K562 (cell line): ENCODE data around the gene STT3A. TPM values are rescaled to one million over a fixed set of nuclear protein-coding genes. Genes with fewer than 3 reads are reported as not detected.
A peak's percentile ranks its signal among the peaks of the same experiment; 100 is the strongest.

ENCODE experiments used
- ATAC-seq: fragments of 200-7000 bp; cut with Tn5 transposase; 3 replicates; pipeline ENCODE4 v1.9.1; 2020; ENCODE audit warnings: moderate library complexity
- BruUV-seq: library from RNA; stranded (reverse); fragments of 400-500 nt; replicated peaks from 2 replicates; lab custom pipeline; 2021; lab: Mats Ljungman, UMichigan
- CTCF ChIA-PET: fragments of 300-600 bp; formaldehyde crosslinking; extraction: SDS; loops from one replicate; lab custom pipeline; 2021; ENCODE audit warnings: low intra/inter-chr PET ratio; lab: Yijun Ruan, JAX
- POLR2A ChIA-PET: fragments of 300-600, 350-650 bp; sonication (Branson Sonifier 250); formaldehyde crosslinking; extraction: SDS; loops from one replicate; lab custom pipeline; 2021; ENCODE audit warnings: antibody characterized with exemption, inconsistent platforms; lab: Yijun Ruan, JAX
- DNase-seq, 4 experiments: peaks; one replicate each; pipeline versions ENCODE4 v3.0.0 to v3.0.0-alpha.2; 2011 to 2018; ENCODE audit warnings: low spot score in 3 of 4, mixed read lengths in 3 of 4; ENCODE audit errors: extremely low read depth in 1 of 4
- FAIRE-seq: peaks from 2 replicates; lab custom pipeline; 2011; peaks lifted over from hg19 to GRCh38; lab: Jason Lieb, UNC
- H2AFZ ChIP-seq: 2 replicates; pipeline ENCODE4 v1.6.0; 2011; ENCODE audit warnings: low read depth, low read length, control low read depth, inconsistent platforms
- H3K27ac ChIP-seq: fragments of 200-600 bp; 3 replicates; pipeline ENCODE4 v1.8.0; 2011; ENCODE audit warnings: low read depth, mild to moderate bottlenecking, control low read depth, inconsistent platforms, low read length, moderate library complexity, mixed read lengths; ENCODE audit errors: extremely low read depth
- H3K27me3 ChIP-seq, 2 experiments: fragments of 300-600 bp in 1 of 2; 2 replicates in 1 of 2; 3 replicates in 1 of 2; pipeline versions ENCODE4 v1.6.0 to v1.8.0; 2011; ENCODE audit warnings: inconsistent platforms in 2 of 2, low read length in 2 of 2, mild to moderate bottlenecking in 1 of 2, mixed read lengths in 1 of 2, moderate library complexity in 1 of 2; ENCODE audit not compliant: control insufficient read depth in 2 of 2, insufficient read depth in 2 of 2
- H3K36me3 ChIP-seq: fragments of 300-600 bp; 3 replicates; pipeline ENCODE4 v1.8.0; 2011; ENCODE audit warnings: mild to moderate bottlenecking, low read length, inconsistent platforms; ENCODE audit not compliant: control insufficient read depth, insufficient read depth
- H3K4me1 ChIP-seq, 2 experiments: fragments of 200-600 bp in 1 of 2; replicated peaks in 1 of 2; 2 replicates in 1 of 2; 3 replicates in 1 of 2; pipeline versions ENCODE4 v1.5.1 to v1.8.0; 2011; ENCODE audit warnings: inconsistent platforms in 2 of 2, low read length in 2 of 2, mild to moderate bottlenecking in 1 of 2, mixed read lengths in 1 of 2, moderate library complexity in 1 of 2; ENCODE audit not compliant: control insufficient read depth in 2 of 2, insufficient read depth in 2 of 2
- H3K4me2 ChIP-seq: 2 replicates; pipeline ENCODE4 v1.6.1; 2011; ENCODE audit warnings: low read length, control low read depth, inconsistent platforms, mixed read lengths; ENCODE audit not compliant: insufficient read depth
- H3K4me3 ChIP-seq: fragments of 200-600 bp; sonication (generic), shearing (Covaris generic); 2 replicates; pipeline ENCODE4 v1.5.1; 2016; ENCODE audit warnings: control low read depth, inconsistent platforms
- H3K79me2 ChIP-seq: fragments of 200-600 bp; 3 replicates; pipeline ENCODE4 v1.8.0; 2011; ENCODE audit warnings: low read length, inconsistent platforms; ENCODE audit not compliant: control insufficient read depth, insufficient read depth
- H3K9ac ChIP-seq, 2 experiments: 2 replicates each; pipeline versions ENCODE4 v1.6.0 to v1.6.1; 2011; ENCODE audit warnings: low read depth in 2 of 2, low read length in 2 of 2, control low read depth in 1 of 2, inconsistent platforms in 1 of 2, mild to moderate bottlenecking in 1 of 2, mixed read lengths in 1 of 2; ENCODE audit not compliant: insufficient read depth in 1 of 2
- H3K9me1 ChIP-seq: one replicate; pipeline ENCODE4 v1.6.0; 2011; ENCODE audit warnings: inconsistent platforms, mild to moderate bottlenecking, low read length, moderate library complexity; ENCODE audit not compliant: control insufficient read depth, insufficient read depth
- H3K9me3 ChIP-seq: replicated peaks from 2 replicates; pipeline ENCODE4 v1.5.1; 2011; ENCODE audit warnings: low read depth, low read length, inconsistent platforms; ENCODE audit not compliant: control insufficient read depth, insufficient read depth
- H4K20me1 ChIP-seq: replicated peaks from 2 replicates; pipeline ENCODE4 v1.6.1; 2011; ENCODE audit warnings: low read length, inconsistent platforms, mixed read lengths; ENCODE audit not compliant: control insufficient read depth, insufficient read depth
- CBX3 ChIP-seq, 2 experiments: IDR thresholded peaks; 1 replicate in 1 of 2; 2 replicates in 1 of 2; pipeline ENCODE4 v1.6.1; 2012; ENCODE audit warnings: inconsistent platforms in 2 of 2, low read length in 2 of 2, borderline replicate concordance in 1 of 2, control low read depth in 1 of 2
- CHD1 ChIP-seq: fragments of 200-600 bp; sonication (generic); IDR thresholded peaks from one replicate; pipeline ENCODE4 v1.6.1; 2012; ENCODE audit warnings: mild to moderate bottlenecking, moderate library complexity, low read length, inconsistent platforms
- KDM1A ChIP-seq, 2 experiments: fragments of 450-650 bp; IDR thresholded peaks; 2 replicates each; pipeline ENCODE4 v1.6.1; 2016; ENCODE audit warnings: mild to moderate bottlenecking in 2 of 2
- MECOM ChIP-seq: fragments of 250-450 bp; sonication (Bioruptor Pico); IDR thresholded peaks from 2 replicates; pipeline ENCODE4 v1.8.0; 2022; ENCODE audit warnings: inconsistent platforms
- PHB ChIP-seq: fragments of 250-450 bp; sonication (Bioruptor Pico); IDR thresholded peaks from 2 replicates; pipeline ENCODE4 v1.5.0; 2021
- POLR2G ChIP-seq: fragments of 200-400 bp; formaldehyde crosslinking; IDR thresholded peaks from 2 replicates; pipeline ENCODE4 v1.6.1; 2017; ENCODE audit warnings: low read depth, mild to moderate bottlenecking, antibody characterized with exemption, low read length, moderate library complexity
- SIRT6 ChIP-seq: IDR thresholded peaks from one replicate; pipeline ENCODE4 v1.6.1; 2012; ENCODE audit warnings: low read depth, mild to moderate bottlenecking, control low read depth, inconsistent platforms, low read length, moderate library complexity
- SMC3 ChIP-seq: conservative IDR thresholded peaks from 2 replicates; pipeline ENCODE4 v1.6.1; 2011; ENCODE audit warnings: low read depth, low read length, improper control_type of control experiment; ENCODE audit not compliant: insufficient read depth
- SREBF2 ChIP-seq: sonication (generic); formaldehyde crosslinking; IDR thresholded peaks from 2 replicates; pipeline ENCODE4 v1.4.0; 2020; ENCODE audit warnings: mild to moderate bottlenecking, missing genetic modification reagents
- TAF7 ChIP-seq: fragments of 450-650 bp; IDR thresholded peaks from 2 replicates; pipeline ENCODE4 v1.6.1; 2016; ENCODE audit warnings: missing genetic modification characterization, missing compliant biosample characterization
- ZBTB1 ChIP-seq: sonication (generic); formaldehyde crosslinking; IDR thresholded peaks from 2 replicates; pipeline ENCODE4 v1.8.1; 2023; ENCODE audit warnings: missing genetic modification reagents, low read depth, mild to moderate bottlenecking, borderline replicate concordance
- WGBS: fragments of 100-300 bp; shearing (Covaris generic); methylation state at CpG from one replicate; pipeline ENCODE4 v1.1.6; 2016; ENCODE audit warnings: low coverage, mixed read lengths; ENCODE audit not compliant: insufficient coverage; ENCODE audit errors: missing lambda C conversion rate; 5-methylcytosine and 5-hydroxymethylcytosine counted together
- in situ Hi-C: fragments of 300-500 bp; cut with MboI; formaldehyde crosslinking; loops from 4 replicates; pipeline ENCODE4 v1.15.0; 2018; ENCODE audit warnings: inconsistent platforms, mixed read lengths
- intact Hi-C: fragments of 100-400 bp; cut with micrococcal nuclease; formaldehyde crosslinking; loops from 2 replicates; pipeline ENCODE4 v1.14.2; 2022
- polyA plus RNA-seq, 8 experiments: library from polyadenylated mRNA; depleted of rRNA in 4 of 8; stranded (reverse) in 5 of 8; unstranded in 3 of 8; fragments of >200 nt; fragmentation: Nextera tagmentation in 2 of 8; fragmentation: Illumina TruSeq in 1 of 8; extraction: Ambion mirVana in 2 of 8; extraction: Trizol in 1 of 8; gene quantifications; 2 replicates each; pipeline versions ENCODE4 v1.2.1 to v1.2.3, GENCODE V29; 2011 to 2014; ENCODE audit warnings: inconsistent platforms in 1 of 8, missing spikeins in 1 of 8
- total RNA-seq, 7 experiments: library from RNA; depleted of rRNA in 6 of 7; stranded (reverse); fragments of >200 nt in 6 of 7; fragmentation: Illumina TruSeq in 2 of 7; extraction: Trizol in 2 of 7; gene quantifications; 2 replicates each; pipeline versions ENCODE4 v1.2.1 to v1.2.3, GENCODE V29; 2011 to 2021; ENCODE audit warnings: low replicate concordance in 1 of 7
- TF ChIP-seq, protein P1 (sequence below), 2 experiments: fragments of 450-650 bp in 1 of 2; sonication (generic) in 1 of 2; formaldehyde crosslinking; conservative IDR thresholded peaks; 2 replicates each; pipeline versions ENCODE4 v1.4.0 to v1.8.1; 2020 to 2022; ENCODE audit warnings: mild to moderate bottlenecking in 1 of 2, missing genetic modification reagents in 1 of 2
- TF ChIP-seq, protein P2 (sequence below): sonication (generic); formaldehyde crosslinking; IDR thresholded peaks from 2 replicates; pipeline ENCODE4 v1.8.1; 2023; ENCODE audit warnings: missing genetic modification reagents, mild to moderate bottlenecking, borderline replicate concordance
- TF ChIP-seq, protein P3 (sequence below): fragments of 450-650 bp; IDR thresholded peaks from 2 replicates; pipeline ENCODE4 v1.6.1; 2016; ENCODE audit warnings: borderline replicate concordance

STT3A gene
- total and polyA plus RNA-seq, 9 of the 15 experiments (the other 6 are each of a cell fraction or from before 2014, with no cell fraction given), result 70.7 to 330 (median 192) TPM

DNA sequence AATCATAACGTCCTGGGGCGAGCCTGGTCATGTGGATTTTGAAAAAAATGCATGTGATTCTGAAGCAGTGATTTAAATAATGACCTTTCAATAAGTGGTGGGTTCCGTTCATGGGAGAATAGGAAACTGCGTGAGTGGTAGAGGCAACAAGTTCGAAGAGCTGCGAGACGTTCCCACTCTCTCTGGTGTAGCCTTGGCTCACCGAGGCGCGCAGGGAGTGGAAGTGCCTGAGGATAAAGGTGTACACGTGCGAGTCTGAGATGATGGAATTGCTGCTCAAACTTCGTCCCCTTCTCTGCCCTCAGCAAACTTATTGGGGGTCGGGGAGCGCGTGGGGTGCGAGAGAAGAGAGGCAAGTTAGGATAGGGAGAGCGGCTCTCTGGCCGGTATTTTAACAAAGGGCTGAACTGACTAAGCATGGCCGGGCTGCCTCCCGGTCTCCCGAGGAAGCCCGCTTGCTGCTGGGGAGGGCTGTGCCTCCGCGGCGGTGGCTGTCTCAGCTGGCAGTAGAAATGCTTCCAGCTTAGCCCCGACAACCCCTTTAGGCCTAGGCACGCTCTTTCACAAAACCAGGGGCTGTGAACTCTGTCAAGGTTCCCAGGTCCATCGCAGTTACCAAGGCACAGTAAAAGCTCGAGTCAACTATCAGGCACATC, 875 bp upstream of the STT3A start:
- TSS peak; percentile 96 for BruUV-seq
- ATAC-seq, result peak; percentile 39
- H3K4me2 ChIP-seq, result peak overlapping the region; percentile 95
- in situ Hi-C loops, result no loop called here
- peaks cover 23% of the 10 kb centered on the region for H3K36me3 ChIP-seq
- H3K27ac ChIP-seq, result peak overlapping the region; percentile 96
- no peaks in the 10 kb centered on the region for H3K9me1 ChIP-seq
- no peaks in the 10 kb centered on the region for H3K27me3 ChIP-seq
- H4K20me1 ChIP-seq, result no peaks in the 10 kb centered on the region
- H2AFZ ChIP-seq, result peak overlapping the region; percentile 95
- H3K9ac ChIP-seq, result peak overlapping the region; percentile 97
- FAIRE-seq, result no peak
- peaks cover 23 to 28% of the 10 kb centered on the region in 2 experiments for H3K4me1 ChIP-seq
- 7% methylated on average over 30 of the region's 30 CpGs for WGBS
- peaks cover 52% of the 10 kb centered on the region for H3K79me2 ChIP-seq
- H3K4me3 ChIP-seq, result peak overlapping the region; percentile 84
- DNase-seq, result peak; percentile 35 to 47 (median 40)
- no peaks in the 10 kb centered on the region for H3K9me3 ChIP-seq
- ChIA-PET CTCF (no interaction called here), POLR2A (interaction anchor here (0.6 to 2.7 kb wide), 12 partner anchors 7 to 158 kb away, joined by 3 to 13 read pairs (median 4); partner anchors contain the start of gene CHEK1)
- intact Hi-C loops, result loop anchor here (1.0 to 5.0 kb wide), 3 partner anchors 22 to 38 kb away; partner anchors contain the start of genes CHEK1 and EI24
- TF ChIP-seq KDM1A (IDR thresholded peaks at IDR 0.05), result peak in 1 of 2 experiments; percentile 4; a peak in 1 of 4 replicates
- TF ChIP-seq SMC3, result 0 out of 2 replicates have a peak, but pooled peaks have one; percentile 1
- peak; percentile 21; the same call in 1 of the 2 replicates for TF ChIP-seq PHB (CRISPR knock-in tag)
- TF ChIP-seq, protein P1, sequence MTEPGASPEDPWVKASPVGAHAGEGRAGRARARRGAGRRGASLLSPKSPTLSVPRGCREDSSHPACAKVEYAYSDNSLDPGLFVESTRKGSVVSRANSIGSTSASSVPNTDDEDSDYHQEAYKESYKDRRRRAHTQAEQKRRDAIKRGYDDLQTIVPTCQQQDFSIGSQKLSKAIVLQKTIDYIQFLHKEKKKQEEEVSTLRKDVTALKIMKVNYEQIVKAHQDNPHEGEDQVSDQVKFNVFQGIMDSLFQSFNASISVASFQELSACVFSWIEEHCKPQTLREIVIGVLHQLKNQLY (CRISPR knock-in tag; conservative IDR thresholded peaks at IDR 0.05), result no peak
- TF ChIP-seq, protein P2, sequence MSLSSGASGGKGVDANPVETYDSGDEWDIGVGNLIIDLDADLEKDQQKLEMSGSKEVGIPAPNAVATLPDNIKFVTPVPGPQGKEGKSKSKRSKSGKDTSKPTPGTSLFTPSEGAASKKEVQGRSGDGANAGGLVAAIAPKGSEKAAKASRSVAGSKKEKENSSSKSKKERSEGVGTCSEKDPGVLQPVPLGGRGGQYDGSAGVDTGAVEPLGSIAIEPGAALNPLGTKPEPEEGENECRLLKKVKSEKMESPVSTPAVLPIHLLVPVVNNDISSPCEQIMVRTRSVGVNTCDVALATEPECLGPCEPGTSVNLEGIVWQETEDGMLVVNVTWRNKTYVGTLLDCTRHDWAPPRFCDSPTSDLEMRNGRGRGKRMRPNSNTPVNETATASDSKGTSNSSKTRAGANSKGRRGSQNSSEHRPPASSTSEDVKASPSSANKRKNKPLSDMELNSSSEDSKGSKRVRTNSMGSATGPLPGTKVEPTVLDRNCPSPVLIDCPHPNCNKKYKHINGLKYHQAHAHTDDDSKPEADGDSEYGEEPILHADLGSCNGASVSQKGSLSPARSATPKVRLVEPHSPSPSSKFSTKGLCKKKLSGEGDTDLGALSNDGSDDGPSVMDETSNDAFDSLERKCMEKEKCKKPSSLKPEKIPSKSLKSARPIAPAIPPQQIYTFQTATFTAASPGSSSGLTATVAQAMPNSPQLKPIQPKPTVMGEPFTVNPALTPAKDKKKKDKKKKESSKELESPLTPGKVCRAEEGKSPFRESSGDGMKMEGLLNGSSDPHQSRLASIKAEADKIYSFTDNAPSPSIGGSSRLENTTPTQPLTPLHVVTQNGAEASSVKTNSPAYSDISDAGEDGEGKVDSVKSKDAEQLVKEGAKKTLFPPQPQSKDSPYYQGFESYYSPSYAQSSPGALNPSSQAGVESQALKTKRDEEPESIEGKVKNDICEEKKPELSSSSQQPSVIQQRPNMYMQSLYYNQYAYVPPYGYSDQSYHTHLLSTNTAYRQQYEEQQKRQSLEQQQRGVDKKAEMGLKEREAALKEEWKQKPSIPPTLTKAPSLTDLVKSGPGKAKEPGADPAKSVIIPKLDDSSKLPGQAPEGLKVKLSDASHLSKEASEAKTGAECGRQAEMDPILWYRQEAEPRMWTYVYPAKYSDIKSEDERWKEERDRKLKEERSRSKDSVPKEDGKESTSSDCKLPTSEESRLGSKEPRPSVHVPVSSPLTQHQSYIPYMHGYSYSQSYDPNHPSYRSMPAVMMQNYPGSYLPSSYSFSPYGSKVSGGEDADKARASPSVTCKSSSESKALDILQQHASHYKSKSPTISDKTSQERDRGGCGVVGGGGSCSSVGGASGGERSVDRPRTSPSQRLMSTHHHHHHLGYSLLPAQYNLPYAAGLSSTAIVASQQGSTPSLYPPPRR, result no peak
- TF ChIP-seq MECOM (CRISPR knock-in tag), result no peak
- TF ChIP-seq, protein P3, sequence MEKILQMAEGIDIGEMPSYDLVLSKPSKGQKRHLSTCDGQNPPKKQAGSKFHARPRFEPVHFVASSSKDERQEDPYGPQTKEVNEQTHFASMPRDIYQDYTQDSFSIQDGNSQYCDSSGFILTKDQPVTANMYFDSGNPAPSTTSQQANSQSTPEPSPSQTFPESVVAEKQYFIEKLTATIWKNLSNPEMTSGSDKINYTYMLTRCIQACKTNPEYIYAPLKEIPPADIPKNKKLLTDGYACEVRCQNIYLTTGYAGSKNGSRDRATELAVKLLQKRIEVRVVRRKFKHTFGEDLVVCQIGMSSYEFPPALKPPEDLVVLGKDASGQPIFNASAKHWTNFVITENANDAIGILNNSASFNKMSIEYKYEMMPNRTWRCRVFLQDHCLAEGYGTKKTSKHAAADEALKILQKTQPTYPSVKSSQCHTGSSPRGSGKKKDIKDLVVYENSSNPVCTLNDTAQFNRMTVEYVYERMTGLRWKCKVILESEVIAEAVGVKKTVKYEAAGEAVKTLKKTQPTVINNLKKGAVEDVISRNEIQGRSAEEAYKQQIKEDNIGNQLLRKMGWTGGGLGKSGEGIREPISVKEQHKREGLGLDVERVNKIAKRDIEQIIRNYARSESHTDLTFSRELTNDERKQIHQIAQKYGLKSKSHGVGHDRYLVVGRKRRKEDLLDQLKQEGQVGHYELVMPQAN, result 0 out of 2 replicates have a peak, but pooled peaks have one; percentile 45
- peak; percentile 61; the same call in 1 of the 2 replicates for TF ChIP-seq TAF7 (tag)
- no peak for TF ChIP-seq SREBF2 (CRISPR knock-in tag)
- no peak for TF ChIP-seq ZBTB1 (CRISPR knock-in tag)
- no peak for TF ChIP-seq SIRT6
- peak; percentile 63 for TF ChIP-seq POLR2G
- no peak for TF ChIP-seq CBX3 (IDR thresholded peaks at IDR 0.05; ENCODE audit: borderline replicate concordance in 1 of 2, low read length in 2 of 2)
- TF ChIP-seq CHD1, result peak; percentile 40
